Measurements from ENCODE around the gene CDNF. TPM values are rescaled to one million over a fixed set of nuclear protein-coding genes. Genes with fewer than 3 reads are reported as not detected.

CDNF gene
- total and polyA plus RNA-seq, 3 donors from 2014 or later = 10.0 to 46.7 (median 14.1) TPM

DNA sequence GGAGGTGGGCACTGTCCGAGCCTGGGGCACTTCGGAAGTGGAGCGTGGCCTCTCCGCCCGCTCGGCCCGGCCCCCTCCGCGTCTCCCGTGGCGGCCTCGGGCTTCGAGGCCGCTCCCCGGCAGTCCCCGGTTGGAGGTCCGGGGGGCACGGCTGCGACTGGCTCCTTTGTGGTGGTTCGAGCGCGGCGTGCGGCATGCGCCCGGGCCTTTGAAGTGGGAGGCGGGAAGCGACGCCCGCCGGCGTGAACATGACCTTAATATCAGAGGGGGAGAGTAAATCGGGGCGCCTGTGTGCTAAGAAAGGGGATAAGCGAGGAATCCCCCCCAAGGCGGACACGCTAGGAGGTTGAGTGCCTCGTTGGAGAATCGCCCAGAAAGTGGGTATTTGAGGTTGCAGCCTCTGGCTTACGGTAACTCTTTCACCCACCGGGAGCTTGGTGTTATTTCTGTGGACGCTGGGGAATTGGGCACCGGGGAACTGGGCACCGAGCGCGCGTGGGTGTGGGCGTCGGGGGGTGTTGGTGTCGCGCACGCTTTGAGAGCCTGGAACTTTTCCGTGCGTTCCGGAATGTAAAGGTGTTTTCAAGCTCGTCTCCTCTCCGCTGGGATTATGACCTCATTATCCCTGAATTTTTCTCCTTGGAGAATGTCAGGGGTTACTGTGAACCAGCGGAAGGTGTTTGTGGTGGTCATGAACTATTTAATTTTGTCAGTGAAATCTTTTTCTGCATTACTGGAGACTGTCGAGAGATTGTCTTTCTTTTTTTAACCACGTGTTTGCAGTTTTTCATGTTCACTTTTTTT lies 41.5 kb upstream of the CDNF start:
- Histone ChIP-seq H3K4me1 (peaks cover 7% of the 10 kb centered on the region), H3K27me3 (no peaks in the 10 kb centered on the region), H3K4me3 (peak overlapping the region; percentile 89 to 97), H3K9me3 (no peaks in the 10 kb centered on the region), H3K27ac (peak overlapping the region; percentile 96 to 98), H3K36me3 (ENCODE audit: low read depth, missing control alignments) (no peaks in the 10 kb centered on the region)
- DNase-seq = peak; percentile 35
- 0% methylated on average over 26 to 59 of the region's 60 CpGs for WGBS, 2 donors
- TF ChIP-seq, protein P1, sequence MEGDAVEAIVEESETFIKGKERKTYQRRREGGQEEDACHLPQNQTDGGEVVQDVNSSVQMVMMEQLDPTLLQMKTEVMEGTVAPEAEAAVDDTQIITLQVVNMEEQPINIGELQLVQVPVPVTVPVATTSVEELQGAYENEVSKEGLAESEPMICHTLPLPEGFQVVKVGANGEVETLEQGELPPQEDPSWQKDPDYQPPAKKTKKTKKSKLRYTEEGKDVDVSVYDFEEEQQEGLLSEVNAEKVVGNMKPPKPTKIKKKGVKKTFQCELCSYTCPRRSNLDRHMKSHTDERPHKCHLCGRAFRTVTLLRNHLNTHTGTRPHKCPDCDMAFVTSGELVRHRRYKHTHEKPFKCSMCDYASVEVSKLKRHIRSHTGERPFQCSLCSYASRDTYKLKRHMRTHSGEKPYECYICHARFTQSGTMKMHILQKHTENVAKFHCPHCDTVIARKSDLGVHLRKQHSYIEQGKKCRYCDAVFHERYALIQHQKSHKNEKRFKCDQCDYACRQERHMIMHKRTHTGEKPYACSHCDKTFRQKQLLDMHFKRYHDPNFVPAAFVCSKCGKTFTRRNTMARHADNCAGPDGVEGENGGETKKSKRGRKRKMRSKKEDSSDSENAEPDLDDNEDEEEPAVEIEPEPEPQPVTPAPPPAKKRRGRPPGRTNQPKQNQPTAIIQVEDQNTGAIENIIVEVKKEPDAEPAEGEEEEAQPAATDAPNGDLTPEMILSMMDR (IDR thresholded peaks at IDR 0.05) = no peak
- no peak for TF ChIP-seq POLR2A (IDR thresholded peaks at IDR 0.05)
- intact Hi-C loops (cut with DNase I; ENCODE audit: low total_unique reads) = no loop called here

DNA sequence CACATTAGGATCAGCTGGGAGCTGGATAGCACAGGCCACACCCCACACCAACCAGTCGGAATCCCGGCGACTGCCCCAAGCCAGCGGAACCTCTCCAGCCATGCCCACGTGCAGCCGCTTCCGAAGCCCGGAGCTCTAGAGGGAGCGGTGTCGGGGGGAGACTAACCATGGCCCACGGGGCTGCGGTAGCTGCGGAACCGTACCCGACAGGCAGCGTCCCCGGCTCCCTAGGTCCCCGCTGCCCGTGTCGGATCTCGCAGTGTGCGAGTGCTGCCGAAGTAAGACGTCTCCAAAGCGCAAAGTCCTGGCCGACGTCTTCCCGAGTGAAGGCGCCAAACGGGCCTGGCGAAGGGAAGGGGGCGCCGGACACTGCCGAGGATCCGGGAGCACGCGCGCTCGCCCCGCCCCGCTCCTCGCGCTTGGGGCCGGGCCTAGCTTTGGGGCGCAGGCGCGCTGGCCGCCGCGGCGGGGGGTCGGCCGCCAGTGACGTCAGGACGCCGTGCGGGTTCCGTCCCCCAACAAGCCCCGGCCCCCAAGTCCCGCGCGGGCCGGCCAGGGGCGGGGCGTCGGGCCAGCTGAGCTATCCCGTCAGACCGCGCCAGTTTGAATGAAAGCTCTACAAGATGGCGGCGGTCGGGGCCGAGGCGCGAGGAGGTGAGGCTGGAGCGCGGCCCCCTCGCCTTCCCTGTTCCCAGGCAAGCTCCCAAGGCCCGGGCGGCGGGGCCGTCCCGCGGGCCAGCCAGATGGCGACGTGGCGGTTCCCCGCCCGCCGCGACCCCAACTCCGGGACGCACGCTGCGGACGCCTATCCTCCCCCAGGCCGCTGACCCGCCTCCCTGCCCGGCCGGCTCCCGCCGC lies 40.7 kb upstream of the CDNF start, which contains the start of gene SUV39H2:
Gene SUV39H2 (plus strand): TSS at position 601 of the 858 bp plus-strand sequence. CDS start 23 bp downstream, at position 624.
- WGBS, 2 donors = 0 to 1% methylated on average over 1 to 51 of the region's 102 CpGs

DNA sequence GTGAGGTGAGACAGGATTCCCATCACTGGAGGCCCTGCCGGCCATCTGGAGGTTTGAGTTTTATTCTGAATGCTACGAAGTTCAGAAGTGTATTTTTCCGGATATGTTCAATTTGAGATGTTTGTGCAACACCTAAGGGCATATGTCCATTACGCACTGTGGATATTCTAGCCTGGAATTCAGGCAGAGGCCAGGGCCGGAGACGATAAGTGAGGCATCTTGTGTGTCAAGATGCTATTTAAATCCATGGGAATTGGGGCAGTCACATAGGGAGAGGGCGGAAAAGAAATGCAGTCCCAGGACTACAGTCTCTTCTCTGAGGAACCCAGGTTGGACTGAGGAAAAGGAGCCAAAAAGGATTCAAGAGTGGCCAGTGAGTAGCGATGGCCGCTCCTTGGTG lies 38.9 kb upstream of the CDNF start:
- Histone ChIP-seq H3K9me3 (no peaks in the 10 kb centered on the region), H3K27ac (peak overlapping the region in 1 of 2 donors; percentile 98), H3K4me3 (peak overlapping the region in 1 of 2 donors; percentile 89), H3K4me1 (peaks cover 7% of the 10 kb centered on the region), H3K36me3 (ENCODE audit: low read depth, missing control alignments) (no peaks in the 10 kb centered on the region), H3K27me3 (no peaks in the 10 kb centered on the region)
- WGBS, 2 donors = 65 to 66% methylated on average over 9 of the region's 9 CpGs
- no peak for DNase-seq
- intact Hi-C loops (cut with DNase I; ENCODE audit: low total_unique reads) = no loop called here
- TF ChIP-seq POLR2A (IDR thresholded peaks at IDR 0.05) = no peak
- TF ChIP-seq, protein P1 (IDR thresholded peaks at IDR 0.05) = no peak

More for the DNA sequence above, 40.7 kb upstream of the CDNF start, which contains the start of gene SUV39H2:
- Histone ChIP-seq H3K27me3 (no peaks in the 10 kb centered on the region), H3K4me1 (peaks cover 7% of the 10 kb centered on the region), H3K9me3 (no peaks in the 10 kb centered on the region), H3K27ac (peak within 1 kb of the TSS; percentile 96 to 98), H3K4me3 (peak within 1 kb of the TSS; percentile 89 to 97), H3K36me3 (ENCODE audit: low read depth, missing control alignments) (no peaks in the 10 kb centered on the region)
- peak; percentile 97 for DNase-seq
- peak; percentile 38 for TF ChIP-seq POLR2A (IDR thresholded peaks at IDR 0.05)
- TF ChIP-seq, protein P1 (IDR thresholded peaks at IDR 0.05) = no peak
- intact Hi-C loops (cut with DNase I; ENCODE audit: low total_unique reads) = no loop called here

DNA sequence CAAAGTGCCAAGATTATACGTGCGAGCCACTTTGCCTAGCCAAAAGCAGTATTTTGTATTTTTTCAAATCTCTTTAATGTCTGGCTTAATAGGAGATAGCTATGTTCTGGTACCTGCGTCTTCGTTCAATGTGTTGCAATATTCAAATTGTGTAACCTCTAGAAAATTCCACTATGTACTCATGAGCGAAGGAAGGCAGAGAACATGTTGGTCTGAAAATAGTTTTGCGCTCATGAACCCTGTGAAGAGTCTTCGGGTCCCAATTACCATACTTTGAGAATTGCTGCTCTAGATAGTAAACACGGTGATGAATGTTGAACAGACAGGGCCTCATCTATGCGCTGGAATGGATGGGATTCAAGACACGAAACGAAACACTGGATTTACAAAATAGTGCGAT lies 38.1 kb upstream of the CDNF start:
- Histone ChIP-seq H3K4me3 (no peak overlapping the region), H3K27me3 (no peaks in the 10 kb centered on the region), H3K4me1 (peaks cover 7% of the 10 kb centered on the region), H3K27ac (no peak overlapping the region), H3K9me3 (no peaks in the 10 kb centered on the region), H3K36me3 (ENCODE audit: low read depth, missing control alignments) (no peaks in the 10 kb centered on the region)
- no peak for DNase-seq
- TF ChIP-seq, protein P1 (IDR thresholded peaks at IDR 0.05) = no peak
- TF ChIP-seq POLR2A (IDR thresholded peaks at IDR 0.05) = no peak
- intact Hi-C loops (cut with DNase I; ENCODE audit: low total_unique reads) = no loop called here
- WGBS, 2 donors = 70 to 80% methylated on average over 12 of the region's 12 CpGs
